GM19372 (cell line): ENCODE data around the gene LTBP3.
"Not testable (repeated sequence)": the region's sequence is repeated elsewhere in the genome, so short reads cannot be mapped to it uniquely, and the experiment has no call there.

Experiments
- ATAC-seq: cut with Tn5 transposase; IDR thresholded peaks from one replicate; pipeline ENCODE4 v1.9.1; 2021; ENCODE audit warnings: mild to moderate bottlenecking, low read depth, moderate library complexity; ENCODE audit not compliant: unreplicated experiment

LTBP3 gene

DNA sequence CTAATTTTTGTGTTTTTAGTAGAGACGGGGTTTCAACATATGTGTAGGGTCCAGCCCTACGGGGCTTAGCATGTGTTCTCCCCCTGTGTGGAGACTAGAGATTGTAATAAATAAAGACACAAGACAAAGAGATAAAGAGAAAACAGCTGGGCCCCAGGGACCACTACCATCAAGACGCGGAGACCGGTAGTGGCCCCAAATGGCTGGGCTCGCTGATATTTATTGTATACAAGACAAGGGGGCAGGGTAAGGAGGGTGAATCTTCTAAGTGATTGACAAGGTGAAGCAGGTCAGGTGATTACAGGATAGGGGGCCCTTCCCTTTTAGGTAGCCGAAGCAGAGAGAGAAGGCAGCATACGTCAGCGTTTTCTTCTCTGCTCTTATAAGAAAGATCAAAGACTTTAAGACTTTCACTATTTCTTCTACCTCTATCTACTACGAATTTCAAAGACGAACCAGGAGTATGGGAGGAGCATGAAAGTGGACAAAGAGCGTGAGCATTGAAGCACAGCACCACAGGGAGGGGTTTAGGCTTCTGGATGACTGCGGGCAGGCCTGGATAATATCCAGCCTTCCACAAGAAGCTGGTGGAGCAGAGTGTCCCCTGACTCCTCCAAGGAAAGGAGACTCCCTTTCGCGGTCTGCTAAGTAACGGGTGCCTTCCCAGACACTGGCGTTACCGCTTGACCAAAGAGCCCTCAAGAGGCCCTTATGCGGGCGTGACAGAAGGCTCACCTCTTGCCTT is 36.2 kb downstream of the LTBP3 start:
- ATAC-seq = not testable (repeated sequence)

DNA sequence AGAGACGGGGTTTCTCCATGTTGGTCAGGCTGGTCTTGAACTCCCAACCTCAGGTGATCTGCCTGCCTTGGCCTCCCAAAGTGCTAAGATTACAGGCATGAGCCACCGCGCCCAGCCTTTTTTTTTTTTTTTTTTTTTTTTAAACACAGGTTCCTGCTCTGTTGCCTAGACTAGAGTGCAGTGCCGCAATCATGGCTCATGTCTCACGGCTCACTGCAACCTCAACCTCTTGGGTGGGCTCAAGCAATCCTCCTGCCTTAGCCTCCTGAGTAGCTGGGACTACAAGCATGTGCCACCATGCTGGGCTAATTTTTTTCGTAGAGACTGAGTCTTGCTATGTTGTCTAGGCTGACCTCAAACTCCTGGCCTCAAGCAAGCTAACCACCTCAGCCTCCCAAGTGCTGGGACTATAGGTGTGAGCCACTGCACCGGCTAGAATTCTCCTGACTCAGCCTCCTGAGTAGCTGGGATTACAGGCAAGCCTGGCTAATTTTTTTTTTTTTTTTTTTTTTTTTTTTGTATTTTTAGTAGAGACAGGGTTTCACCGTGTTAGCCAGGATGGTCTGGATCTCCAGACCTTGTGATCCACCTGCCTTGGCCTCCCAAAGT is 39.1 kb downstream of the LTBP3 start:
- ATAC-seq = not testable (repeated sequence)

DNA sequence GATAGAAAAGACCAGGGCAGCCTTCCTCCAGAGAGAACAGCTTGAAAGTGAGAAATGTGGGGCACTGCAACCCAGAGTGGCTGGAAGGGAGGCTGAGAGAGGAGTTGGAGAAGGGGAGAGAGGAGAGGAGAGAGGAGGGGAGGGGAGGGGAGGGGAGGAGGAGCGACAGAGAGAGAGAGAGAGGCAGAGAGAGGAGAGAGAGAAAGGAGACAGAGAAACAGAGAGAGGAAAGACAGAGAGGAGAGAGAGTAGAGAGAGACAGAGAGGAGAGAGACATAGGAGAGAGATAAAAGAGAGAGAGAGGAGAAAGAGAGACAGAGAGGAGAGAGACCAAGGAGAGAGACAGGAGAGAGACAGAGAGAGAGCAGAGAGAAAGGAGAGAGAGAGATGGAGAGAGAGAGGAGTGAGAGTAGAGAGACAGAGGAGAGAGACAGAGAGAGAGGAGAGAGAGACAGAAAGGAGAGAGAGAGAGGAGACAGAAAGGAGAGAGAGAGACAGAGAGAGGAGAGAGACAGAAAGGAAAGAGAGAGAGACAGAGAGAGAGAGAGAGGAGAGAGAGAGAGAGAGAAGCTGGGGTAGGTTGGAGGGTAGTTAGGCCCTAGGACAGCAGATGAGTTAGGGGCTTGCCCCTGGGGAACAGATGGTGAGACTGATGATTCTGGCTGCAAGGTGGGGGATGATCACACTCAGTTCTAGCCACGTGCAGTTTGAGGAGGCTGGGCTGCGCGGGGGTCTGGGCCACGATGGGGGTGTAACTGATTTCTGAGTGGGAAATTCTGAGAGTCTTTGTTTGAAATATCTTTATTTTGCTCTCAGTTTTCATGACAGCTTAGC is 41.8 kb downstream of the LTBP3 start:
- ATAC-seq = no peak

DNA sequence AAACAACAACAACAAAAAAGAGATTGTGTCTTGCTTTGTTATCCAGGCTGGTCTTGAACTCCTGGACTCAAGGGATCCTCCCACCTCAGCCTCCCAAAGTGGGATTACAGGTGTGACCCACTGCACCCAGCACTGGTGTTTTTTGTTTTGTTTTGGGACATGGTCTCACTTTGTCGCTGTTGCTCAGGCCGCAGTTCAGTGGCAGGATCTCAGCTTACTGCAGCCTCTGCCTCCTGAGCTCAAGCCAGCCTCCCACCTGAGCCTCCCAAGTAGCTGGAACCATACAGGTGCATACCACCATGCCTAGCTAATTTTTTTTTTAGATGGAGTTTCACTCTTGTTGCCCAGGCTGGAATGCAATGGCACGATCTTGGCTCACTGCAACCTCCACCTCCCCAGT is 45.8 kb downstream of the LTBP3 start:
- ATAC-seq = not testable (repeated sequence)

DNA sequence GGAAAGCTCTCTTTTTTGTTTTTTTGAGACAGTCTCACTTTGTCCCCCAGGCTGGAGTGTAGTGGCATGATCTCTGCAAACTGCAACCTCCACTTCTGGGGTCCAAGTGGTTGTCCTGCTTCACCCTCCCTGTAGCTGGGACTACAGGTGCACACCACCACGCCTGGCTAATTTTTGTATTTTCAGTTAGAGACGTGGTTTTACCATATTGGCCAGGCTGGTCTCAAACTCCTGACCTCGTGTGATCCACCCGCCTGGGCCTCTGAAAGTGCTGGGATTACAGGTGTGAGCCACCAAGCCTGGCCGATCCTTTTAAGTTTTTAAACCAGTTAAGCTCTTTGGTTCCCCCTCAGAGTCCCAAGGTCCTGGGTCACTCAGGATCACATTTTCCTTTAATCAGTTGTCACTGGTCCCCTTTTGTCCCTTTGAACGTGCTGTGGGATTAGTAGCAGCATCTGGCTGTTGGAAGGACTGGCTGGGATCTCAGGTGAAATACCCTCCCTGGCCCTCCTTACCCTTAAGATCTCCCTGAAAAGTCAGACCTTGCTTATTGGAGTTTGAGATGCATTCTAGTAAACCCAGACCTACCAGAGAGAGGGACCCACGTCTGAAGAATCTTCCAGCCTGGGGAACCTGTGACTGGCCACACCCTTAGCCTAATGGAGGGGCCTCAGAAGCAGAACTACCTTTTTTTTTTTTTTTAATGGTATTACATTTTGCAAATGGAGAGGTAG is 51.2 kb downstream of the LTBP3 start:
- ATAC-seq = peak; percentile 35

DNA sequence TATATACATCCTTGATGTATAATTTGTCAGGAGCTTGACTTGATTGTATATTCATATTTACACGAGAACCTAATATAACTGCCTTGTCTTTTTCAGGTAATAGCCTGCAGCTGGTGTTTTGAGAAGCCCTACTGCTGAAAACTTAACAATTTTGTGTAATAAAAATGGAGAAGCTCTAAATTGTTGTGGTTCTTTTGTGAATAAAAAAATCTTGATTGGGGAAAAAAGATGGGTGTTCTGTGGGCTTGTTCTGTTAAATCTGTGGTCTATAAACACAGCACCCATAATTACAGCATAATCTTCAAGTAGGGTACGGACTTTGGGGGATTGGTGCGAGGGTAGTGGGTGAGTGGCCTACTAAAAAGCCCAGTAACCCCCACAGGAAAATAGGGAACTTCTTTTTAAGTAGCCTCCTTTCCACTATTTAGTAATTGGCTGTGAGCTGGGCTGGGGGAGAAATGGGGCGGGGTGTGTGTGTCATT is 51.8 kb downstream of the LTBP3 start:
- no peak for ATAC-seq

DNA sequence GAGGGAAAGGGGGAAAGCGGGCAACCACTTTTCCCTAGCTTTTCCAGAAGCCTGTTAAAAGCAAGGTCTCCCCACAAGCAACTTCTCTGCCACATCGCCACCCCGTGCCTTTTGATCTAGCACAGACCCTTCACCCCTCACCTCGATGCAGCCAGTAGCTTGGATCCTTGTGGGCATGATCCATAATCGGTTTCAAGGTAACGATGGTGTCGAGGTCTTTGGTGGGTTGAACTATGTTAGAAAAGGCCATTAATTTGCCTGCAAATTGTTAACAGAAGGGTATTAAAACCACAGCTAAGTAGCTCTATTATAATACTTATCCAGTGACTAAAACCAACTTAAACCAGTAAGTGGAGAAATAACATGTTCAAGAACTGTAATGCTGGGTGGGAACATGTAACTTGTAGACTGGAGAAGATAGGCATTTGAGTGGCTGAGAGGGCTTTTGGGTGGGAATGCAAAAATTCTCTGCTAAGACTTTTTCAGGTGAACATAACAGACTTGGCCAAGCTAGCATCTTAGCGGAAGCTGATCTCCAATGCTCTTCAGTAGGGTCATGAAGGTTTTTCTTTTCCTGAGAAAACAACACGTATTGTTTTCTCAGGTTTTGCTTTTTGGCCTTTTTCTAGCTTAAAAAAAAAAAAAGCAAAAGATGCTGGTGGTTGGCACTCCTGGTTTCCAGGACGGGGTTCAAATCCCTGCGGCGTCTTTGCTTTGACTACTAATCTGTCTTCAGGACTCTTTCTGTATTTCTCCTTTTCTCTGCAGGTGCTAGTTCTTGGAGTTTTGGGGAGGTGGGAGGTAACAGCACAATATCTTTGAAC is 52.5 kb downstream of the LTBP3 start:
- no peak for ATAC-seq

DNA sequence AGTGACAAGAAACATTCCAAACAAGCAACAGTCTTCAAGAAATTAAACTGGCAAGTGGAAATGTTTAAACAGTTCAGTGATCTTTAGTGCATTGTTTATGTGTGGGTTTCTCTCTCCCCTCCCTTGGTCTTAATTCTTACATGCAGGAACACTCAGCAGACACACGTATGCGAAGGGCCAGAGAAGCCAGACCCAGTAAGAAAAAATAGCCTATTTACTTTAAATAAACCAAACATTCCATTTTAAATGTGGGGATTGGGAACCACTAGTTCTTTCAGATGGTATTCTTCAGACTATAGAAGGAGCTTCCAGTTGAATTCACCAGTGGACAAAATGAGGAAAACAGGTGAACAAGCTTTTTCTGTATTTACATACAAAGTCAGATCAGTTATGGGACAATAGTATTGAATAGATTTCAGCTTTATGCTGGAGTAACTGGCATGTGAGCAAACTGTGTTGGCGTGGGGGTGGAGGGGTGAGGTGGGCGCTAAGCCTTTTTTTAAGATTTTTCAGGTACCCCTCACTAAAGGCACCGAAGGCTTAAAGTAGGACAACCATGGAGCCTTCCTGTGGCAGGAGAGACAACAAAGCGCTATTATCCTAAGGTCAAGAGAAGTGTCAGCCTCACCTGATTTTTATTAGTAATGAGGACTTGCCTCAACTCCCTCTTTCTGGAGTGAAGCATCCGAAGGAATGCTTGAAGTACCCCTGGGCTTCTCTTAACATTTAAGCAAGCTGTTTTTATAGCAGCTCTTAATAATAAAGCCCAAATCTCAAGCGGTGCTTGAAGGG is 53.3 kb downstream of the LTBP3 start:
- ATAC-seq = no peak

DNA sequence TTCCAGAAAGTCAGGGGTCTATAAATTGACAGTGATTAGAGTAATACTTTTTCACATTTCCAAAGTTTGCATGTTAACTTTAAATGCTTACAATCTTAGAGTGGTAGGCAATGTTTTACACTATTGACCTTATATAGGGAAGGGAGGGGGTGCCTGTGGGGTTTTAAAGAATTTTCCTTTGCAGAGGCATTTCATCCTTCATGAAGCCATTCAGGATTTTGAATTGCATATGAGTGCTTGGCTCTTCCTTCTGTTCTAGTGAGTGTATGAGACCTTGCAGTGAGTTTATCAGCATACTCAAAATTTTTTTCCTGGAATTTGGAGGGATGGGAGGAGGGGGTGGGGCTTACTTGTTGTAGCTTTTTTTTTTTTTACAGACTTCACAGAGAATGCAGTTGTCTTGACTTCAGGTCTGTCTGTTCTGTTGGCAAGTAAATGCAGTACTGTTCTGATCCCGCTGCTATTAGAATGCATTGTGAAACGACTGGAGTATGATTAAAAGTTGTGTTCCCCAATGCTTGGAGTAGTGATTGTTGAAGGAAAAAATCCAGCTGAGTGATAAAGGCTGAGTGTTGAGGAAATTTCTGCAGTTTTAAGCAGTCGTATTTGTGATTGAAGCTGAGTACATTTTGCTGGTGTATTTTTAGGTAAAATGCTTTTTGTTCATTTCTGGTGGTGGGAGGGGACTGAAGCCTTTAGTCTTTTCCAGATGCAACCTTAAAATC is 54.0 kb downstream of the LTBP3 start:
- ATAC-seq = no peak

DNA sequence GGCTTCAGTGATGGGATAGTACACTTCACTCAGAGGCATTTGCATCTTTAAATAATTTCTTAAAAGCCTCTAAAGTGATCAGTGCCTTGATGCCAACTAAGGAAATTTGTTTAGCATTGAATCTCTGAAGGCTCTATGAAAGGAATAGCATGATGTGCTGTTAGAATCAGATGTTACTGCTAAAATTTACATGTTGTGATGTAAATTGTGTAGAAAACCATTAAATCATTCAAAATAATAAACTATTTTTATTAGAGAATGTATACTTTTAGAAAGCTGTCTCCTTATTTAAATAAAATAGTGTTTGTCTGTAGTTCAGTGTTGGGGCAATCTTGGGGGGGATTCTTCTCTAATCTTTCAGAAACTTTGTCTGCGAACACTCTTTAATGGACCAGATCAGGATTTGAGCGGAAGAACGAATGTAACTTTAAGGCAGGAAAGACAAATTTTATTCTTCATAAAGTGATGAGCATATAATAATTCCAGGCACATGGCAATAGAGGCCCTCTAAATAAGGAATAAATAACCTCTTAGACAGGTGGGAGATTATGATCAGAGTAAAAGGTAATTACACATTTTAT is 54.7 kb downstream of the LTBP3 start:
- ATAC-seq = no peak

DNA sequence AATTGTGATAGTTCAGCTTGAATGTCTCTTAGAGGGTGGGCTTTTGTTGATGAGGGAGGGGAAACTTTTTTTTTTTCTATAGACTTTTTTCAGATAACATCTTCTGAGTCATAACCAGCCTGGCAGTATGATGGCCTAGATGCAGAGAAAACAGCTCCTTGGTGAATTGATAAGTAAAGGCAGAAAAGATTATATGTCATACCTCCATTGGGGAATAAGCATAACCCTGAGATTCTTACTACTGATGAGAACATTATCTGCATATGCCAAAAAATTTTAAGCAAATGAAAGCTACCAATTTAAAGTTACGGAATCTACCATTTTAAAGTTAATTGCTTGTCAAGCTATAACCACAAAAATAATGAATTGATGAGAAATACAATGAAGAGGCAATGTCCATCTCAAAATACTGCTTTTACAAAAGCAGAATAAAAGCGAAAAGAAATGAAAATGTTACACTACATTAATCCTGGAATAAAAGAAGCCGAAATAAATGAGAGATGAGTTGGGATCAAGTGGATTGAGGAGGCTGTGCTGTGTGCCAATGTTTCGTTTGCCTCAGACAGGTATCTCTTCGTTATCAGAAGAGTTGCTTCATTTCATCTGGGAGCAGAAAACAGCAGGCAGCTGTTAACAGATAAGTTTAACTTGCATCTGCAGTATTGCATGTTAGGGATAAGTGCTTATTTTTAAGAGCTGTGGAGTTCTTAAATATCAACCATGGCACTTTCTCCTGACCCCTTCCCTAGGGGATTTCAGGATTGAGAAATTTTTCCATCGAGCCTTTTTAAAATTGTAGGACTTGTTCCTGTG is 55.4 kb downstream of the LTBP3 start:
- ATAC-seq = no peak

DNA sequence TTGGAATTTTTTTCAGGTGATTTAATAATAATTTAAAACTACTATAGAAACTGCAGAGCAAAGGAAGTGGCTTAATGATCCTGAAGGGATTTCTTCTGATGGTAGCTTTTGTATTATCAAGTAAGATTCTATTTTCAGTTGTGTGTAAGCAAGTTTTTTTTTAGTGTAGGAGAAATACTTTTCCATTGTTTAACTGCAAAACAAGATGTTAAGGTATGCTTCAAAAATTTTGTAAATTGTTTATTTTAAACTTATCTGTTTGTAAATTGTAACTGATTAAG is 55.9 kb downstream of the LTBP3 start:
- ATAC-seq = no peak

DNA sequence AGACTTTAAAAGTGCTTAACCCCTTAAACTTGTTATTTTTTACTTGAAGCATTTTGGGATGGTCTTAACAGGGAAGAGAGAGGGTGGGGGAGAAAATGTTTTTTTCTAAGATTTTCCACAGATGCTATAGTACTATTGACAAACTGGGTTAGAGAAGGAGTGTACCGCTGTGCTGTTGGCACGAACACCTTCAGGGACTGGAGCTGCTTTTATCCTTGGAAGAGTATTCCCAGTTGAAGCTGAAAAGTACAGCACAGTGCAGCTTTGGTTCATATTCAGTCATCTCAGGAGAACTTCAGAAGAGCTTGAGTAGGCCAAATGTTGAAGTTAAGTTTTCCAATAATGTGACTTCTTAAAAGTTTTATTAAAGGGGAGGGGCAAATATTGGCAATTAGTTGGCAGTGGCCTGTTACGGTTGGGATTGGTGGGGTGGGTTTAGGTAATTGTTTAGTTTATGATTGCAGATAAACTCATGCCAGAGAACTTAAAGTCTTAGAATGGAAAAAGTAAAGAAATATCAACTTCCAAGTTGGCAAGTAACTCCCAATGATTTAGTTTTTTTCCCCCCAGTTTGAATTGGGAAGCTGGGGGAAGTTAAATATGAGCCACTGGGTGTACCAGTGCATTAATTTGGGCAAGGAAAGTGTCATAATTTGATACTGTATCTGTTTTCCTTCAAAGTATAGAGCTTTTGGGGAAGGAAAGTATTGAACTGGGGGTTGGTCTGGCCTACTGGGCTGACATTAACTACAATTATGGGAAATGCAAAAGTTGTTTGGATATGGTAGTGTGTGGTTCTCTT is 56.5 kb downstream of the LTBP3 start:
- no peak for ATAC-seq

DNA sequence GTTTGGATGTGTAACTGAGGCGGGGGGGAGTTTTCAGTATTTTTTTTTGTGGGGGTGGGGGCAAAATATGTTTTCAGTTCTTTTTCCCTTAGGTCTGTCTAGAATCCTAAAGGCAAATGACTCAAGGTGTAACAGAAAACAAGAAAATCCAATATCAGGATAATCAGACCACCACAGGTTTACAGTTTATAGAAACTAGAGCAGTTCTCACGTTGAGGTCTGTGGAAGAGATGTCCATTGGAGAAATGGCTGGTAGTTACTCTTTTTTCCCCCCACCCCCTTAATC is 57.0 kb downstream of the LTBP3 start:
- ATAC-seq = no peak

DNA sequence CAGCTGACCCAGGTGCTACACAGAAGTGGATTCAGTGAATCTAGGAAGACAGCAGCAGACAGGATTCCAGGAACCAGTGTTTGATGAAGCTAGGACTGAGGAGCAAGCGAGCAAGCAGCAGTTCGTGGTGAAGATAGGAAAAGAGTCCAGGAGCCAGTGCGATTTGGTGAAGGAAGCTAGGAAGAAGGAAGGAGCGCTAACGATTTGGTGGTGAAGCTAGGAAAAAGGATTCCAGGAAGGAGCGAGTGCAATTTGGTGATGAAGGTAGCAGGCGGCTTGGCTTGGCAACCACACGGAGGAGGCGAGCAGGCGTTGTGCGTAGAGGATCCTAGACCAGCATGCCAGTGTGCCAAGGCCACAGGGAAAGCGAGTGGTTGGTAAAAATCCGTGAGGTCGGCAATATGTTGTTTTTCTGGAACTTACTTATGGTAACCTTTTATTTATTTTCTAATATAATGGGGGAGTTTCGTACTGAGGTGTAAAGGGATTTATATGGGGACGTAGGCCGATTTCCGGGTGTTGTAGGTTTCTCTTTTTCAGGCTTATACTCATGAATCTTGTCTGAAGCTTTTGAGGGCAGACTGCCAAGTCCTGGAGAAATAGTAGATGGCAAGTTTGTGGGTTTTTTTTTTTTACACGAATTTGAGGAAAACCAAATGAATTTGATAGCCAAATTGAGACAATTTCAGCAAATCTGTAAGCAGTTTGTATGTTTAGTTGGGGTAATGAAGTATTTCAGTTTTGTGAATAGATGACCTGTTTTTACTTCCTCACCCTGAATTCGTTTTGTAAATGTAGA is 57.6 kb downstream of the LTBP3 start:
- no peak for ATAC-seq

DNA sequence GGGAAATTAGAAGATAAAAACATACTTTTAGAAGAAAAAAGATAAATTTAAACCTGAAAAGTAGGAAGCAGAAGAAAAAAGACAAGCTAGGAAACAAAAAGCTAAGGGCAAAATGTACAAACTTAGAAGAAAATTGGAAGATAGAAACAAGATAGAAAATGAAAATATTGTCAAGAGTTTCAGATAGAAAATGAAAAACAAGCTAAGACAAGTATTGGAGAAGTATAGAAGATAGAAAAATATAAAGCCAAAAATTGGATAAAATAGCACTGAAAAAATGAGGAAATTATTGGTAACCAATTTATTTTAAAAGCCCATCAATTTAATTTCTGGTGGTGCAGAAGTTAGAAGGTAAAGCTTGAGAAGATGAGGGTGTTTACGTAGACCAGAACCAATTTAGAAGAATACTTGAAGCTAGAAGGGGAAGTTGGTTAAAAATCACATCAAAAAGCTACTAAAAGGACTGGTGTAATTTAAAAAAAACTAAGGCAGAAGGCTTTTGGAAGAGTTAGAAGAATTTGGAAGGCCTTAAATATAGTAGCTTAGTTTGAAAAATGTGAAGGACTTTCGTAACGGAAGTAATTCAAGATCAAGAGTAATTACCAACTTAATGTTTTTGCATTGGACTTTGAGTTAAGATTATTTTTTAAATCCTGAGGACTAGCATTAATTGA is 58.3 kb downstream of the LTBP3 start:
- no peak for ATAC-seq
